GM12864 (cell line): ENCODE measurements around the gene NXF1.
A peak's percentile ranks its signal among the peaks of the same experiment; 100 is the strongest.
"Not testable (repeated sequence)": the region's sequence is repeated elsewhere in the genome, so short reads cannot be mapped to it uniquely, and the experiment has no call there.

Source experiments
- DNase-seq: peaks from one replicate; pipeline ENCODE4 v3.0.0-alpha.2; 2011; ENCODE audit warnings: low read depth
- H3K4me3 ChIP-seq: 2 replicates; pipeline ENCODE4 v1.5.1; 2011; ENCODE audit warnings: mild to moderate bottlenecking, low read depth, low read length, control low read depth
- TF ChIP-seq, protein P1 (sequence below): IDR thresholded peaks from 2 replicates; pipeline ENCODE4 v1.5.1; 2011; ENCODE audit warnings: low read depth, mild to moderate bottlenecking, moderate library complexity, low read length, control low read depth, inconsistent platforms; ENCODE audit errors: missing control alignments

Gene NXF1

DNA sequence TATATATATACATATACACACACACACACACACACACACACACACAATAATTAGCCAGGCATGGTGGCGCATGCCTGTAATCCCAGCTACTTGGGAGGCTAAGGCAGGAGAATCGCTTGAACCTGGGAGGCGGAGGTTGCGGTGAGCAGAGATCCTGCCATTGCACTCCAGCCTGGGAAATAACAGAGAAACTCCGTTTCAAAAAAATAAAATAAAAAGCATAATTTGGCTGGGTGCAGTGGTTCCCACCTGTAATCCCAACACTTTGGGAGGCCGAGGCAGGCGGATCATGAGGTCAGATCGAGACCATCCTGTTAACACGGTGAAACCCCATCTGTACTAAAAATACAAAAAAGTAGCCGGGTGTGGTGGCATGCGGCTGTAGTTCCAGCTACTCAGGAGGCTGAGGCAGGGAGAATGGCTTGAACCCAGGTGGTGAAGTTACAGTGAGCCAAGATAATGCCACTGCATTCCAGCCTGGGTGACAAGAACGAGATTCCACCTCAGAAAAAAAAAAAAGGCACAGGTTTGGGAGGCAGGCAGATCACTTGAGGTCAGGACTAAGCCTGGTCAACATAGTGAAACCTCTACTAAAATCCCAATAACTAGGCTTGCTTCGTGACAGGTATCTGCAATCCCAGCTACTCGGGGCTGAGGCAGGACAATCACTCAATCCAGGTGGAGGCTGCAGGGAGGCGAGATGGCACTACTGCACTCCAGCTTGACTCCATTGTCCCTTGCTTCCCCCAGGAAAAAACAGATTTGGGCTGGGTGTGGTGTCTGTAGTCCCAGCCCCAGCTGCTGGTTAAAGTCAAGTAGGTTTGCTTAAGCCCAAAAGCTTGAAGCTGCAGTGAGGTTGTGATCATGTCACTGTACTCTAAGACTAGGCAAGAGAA lies 45.9 kb upstream of the NXF1 start:
- TF ChIP-seq, protein P1, sequence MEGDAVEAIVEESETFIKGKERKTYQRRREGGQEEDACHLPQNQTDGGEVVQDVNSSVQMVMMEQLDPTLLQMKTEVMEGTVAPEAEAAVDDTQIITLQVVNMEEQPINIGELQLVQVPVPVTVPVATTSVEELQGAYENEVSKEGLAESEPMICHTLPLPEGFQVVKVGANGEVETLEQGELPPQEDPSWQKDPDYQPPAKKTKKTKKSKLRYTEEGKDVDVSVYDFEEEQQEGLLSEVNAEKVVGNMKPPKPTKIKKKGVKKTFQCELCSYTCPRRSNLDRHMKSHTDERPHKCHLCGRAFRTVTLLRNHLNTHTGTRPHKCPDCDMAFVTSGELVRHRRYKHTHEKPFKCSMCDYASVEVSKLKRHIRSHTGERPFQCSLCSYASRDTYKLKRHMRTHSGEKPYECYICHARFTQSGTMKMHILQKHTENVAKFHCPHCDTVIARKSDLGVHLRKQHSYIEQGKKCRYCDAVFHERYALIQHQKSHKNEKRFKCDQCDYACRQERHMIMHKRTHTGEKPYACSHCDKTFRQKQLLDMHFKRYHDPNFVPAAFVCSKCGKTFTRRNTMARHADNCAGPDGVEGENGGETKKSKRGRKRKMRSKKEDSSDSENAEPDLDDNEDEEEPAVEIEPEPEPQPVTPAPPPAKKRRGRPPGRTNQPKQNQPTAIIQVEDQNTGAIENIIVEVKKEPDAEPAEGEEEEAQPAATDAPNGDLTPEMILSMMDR, result no peak
- DNase-seq, result no peak
- no peak overlapping the region for H3K4me3 ChIP-seq

DNA sequence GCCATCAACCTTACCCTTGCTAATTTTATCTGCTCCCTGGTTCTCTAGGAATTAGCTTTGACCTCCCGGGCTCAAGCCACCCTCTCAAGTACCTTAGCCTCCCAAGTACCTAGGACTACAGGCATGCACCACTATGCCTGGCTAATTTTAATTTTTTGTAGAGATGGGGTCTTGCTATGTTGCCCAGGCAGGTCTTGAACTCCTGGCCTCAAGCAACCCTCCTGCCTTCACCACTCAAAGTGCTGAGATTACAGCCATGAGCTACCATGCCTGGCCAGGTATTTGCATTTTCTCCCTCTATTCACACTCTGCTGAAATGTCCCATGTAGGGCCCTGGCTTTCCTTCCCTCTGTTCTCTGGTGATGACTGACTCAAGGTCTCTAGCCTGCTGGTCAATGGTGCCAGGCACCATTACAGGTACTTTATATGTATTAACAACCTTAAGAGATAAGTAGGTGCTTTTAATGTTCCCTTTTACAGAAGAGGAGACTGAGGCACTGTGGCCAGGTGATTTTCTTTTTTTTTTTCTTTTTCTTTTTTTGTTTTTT lies 42.6 kb upstream of the NXF1 start:
- no peak for DNase-seq
- TF ChIP-seq, protein P1, result no peak
- no peak overlapping the region for H3K4me3 ChIP-seq

DNA sequence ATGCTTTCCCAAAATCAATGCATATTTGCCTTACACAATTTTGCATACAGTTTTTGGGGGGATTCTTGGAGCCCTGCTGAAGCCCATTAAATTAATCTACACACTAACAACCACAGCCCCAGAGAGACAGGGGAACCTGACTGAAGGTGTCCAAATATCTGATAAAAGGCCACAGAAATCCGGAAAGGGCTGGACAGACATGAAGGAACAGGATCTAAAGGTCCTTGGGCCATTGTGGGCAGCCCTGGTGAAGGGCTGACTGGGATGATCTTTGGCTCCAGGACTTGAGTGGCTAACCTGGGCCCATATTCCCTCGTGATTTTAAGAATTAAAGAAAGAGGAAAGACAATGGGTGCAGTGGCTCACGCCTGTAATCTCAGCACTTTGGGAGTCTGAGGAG lies 40.9 kb upstream of the NXF1 start:
- DNase-seq, result no peak
- H3K4me3 ChIP-seq, result no peak overlapping the region
- TF ChIP-seq, protein P1, result no peak

DNA sequence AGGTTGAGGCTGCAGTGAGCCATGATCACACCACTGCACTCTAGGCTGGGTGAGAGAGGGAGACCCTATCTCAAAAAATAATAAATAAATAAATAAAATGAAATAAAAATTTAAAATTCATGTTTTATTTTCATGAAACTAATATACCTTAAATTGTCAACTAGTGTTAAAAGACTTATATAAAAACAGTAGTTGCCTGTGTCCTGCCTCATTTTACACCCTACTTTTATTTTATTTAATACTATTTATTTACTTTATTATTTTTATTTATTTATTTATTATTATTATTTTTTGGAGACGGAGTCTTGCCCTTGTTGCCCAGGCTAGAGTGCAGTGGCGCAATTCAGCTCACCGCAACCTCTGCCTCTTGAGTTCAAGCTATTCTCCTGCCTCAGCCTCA lies 38.9 kb upstream of the NXF1 start:
- DNase-seq, result no peak
- no peak overlapping the region for H3K4me3 ChIP-seq
- TF ChIP-seq, protein P1, result no peak

DNA sequence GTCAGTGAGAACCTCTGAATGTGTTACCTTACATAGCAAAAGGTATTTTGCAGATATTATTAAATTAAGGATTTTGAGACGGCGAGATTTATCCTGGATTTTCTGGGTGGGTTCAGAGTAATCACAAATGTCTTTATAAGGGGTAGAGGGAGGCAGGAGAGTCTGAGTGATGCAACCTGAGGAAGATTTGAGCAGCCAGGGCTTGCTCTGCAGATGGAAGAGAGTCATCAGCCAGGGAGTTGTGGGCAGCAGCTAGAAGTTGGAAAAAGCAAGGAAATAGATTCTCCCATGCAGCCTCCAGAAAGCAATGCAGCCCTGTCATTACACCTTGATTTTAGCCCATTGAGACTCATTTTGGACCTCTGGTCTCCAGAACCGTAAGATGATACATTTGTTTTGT lies 38.2 kb upstream of the NXF1 start:
- TF ChIP-seq, protein P1, result no peak
- no peak for DNase-seq
- no peak overlapping the region for H3K4me3 ChIP-seq

DNA sequence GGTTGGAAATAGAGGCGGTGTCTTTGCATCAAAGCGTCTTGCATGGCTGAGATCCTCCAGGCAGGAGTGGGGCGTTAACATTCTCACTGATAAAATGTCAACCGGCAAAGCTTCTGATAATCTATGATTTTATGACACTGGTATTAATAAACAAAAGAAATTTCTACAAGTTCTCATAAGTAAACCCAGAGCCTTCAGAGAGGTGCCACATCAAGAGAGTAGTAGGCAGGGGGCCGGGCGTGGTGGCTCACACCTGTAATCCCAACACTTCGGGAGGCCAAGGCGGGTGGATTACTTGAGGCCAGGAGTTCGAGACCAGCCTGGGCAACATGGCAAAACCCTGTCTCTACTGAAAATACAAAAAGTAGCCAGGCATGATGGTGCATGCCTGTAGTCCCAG lies 37.7 kb upstream of the NXF1 start:
- not testable (repeated sequence) for DNase-seq, H3K4me3 ChIP-seq

DNA sequence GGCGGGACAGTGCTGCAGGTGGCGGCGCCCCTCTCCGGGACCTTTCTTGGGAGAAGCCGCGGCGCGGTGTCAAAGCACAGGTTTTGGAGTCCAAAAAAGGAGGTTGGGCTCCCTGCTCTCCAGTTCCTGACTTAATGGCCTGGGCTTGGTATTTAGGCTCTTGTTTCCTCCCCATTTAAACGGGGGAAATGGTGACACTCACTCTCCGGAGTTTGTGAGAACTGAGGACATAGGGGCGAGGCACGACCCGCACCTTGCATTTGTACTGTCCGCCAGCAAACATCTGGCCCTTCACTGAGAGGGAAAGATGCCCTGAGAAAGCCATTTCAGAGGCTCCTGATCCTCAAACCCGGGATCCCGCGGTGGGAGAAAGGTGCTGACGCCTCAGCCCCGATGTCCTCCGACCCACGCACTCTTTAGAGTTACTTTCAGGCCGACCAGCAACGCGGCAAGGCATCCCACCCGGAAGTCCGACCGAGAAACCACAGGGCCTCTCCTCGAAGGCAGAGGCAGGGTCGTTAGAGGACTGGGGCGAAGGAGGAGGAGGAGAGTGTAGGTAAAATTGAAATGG lies 37.0 kb upstream of the NXF1 start:
- TF ChIP-seq, protein P1, result no peak
- DNase-seq, result no peak

More for the DNA sequence above, 37.0 kb upstream of the NXF1 start:
- peak overlapping the region; percentile 55 for H3K4me3 ChIP-seq
